22Rv1 (cell line): ENCODE measurements around the gene MRS2.

ENCODE experiments used
- CTCF ChIP-seq: fragments of 450-650 bp; IDR thresholded peaks from 2 replicates; pipeline ENCODE4 v1.5.1; 2017; ENCODE audit warnings: mild to moderate bottlenecking
- ZFX ChIP-seq: fragments of 450-650 bp; IDR thresholded peaks from 2 replicates; pipeline ENCODE4 v1.6.1; 2017; ENCODE audit warnings: antibody characterized with exemption, borderline replicate concordance

DNA sequence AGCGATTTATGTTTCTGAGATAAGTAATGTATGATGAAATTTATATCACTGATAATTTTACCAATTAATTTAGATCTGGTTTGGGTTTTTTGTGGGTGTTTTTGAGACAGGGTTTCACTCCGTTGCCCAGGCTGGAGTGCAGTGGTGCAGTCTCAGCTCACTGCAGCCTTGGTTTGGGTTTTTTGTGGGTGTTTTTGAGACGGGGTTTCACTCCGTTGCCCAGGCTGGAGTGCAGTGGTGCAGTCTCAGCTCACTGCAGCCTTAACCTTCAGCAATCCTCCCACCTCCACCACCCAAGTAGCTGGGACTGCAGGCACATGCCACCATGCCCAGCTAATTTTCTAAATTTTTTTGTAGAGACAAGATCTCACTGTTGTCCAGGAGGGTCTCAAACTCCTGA lies 13.0 kb downstream of the MRS2 start:
- no peak for TF ChIP-seq CTCF
- no peak for TF ChIP-seq ZFX
